ENCODE measurements around the gene CCDC40. TPM values are rescaled to one million over a fixed set of nuclear protein-coding genes. Genes with fewer than 3 reads are reported as not detected.

CCDC40 gene
- total and polyA plus RNA-seq, 3 experiments from 2014 or later = 3.6 to 4.3 TPM; not detected in 1

GRCh38 chr17:80112471-80113032 is 76.1 kb downstream of the CCDC40 start:
- H3K27ac ChIP-seq (ENCODE audit: low read depth, low read length) = no peak overlapping the region
- ChIA-PET CTCF (no interaction called here), POLR2A (no interaction called here)
- H3K27ac Mint-ChIP-seq = no peak overlapping the region
- peaks cover 0 to 3% (median 0%) of the 10 kb centered on the region in 5 donors for H3K9me3 Mint-ChIP-seq
- no peak overlapping the region for H3K4me3 Mint-ChIP-seq
- H3K4me1 ChIP-seq (ENCODE audit: insufficient read depth, low read length) = no peaks in the 10 kb centered on the region
- no peaks in the 10 kb centered on the region for H3K36me3 ChIP-seq (ENCODE audit: insufficient read depth, low read length)
- H3K4me1 Mint-ChIP-seq = peaks cover 0 to 8% (median 0%) of the 10 kb centered on the region in 3 donors
- no peaks in the 10 kb centered on the region for H3K27me3 Mint-ChIP-seq
- H3K27me3 ChIP-seq (ENCODE audit: insufficient read depth, low read length, poor library complexity, severe bottlenecking) = no peaks in the 10 kb centered on the region
- H3K4me3 ChIP-seq (ENCODE audit: low read length) = no peak overlapping the region
- peaks cover 0 to 5% (median 0%) of the 10 kb centered on the region in 3 donors for H3K36me3 Mint-ChIP-seq
- H3K9me3 ChIP-seq (ENCODE audit: low read length) = no peaks in the 10 kb centered on the region
- DNase-seq = no peak

DNA sequence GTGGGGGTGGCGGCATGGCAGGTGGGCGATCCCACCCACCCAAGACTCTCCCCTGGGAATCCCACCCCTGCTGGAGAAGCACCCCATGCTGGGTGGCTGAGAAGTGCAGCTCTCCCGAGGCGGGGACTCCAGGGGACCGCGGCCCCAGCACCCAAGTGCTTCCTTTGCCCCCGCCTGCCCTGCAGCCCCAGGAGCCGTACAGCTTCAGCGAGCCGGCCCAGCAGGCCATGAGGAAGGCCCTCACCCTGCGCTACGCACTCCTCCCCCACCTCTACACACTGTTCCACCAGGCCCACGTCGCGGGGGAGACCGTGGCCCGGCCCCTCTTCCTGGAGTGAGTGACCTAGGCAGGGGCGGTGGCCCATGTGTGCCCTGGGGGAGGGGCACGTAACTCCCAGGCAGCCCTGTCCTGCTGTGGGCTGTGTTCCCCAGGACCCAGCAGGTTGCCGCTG is 76.6 kb downstream of the CCDC40 start:
- Mint-ChIP-seq H3K9me3 (peaks cover 0 to 3% (median 0%) of the 10 kb centered on the region in 5 donors), H3K27me3 (no peaks in the 10 kb centered on the region), H3K4me1 (peaks cover 0 to 8% (median 0%) of the 10 kb centered on the region in 3 donors), H3K36me3 (peaks cover 0 to 4% (median 0%) of the 10 kb centered on the region in 3 donors), H3K27ac (no peak overlapping the region), H3K4me3 (no peak overlapping the region)
- Histone ChIP-seq H3K36me3 (ENCODE audit: insufficient read depth, low read length) (no peaks in the 10 kb centered on the region), H3K27ac (ENCODE audit: low read depth, low read length) (no peak overlapping the region), H3K9me3 (ENCODE audit: low read length) (no peaks in the 10 kb centered on the region), H3K4me1 (ENCODE audit: insufficient read depth, low read length) (no peaks in the 10 kb centered on the region), H3K27me3 (ENCODE audit: insufficient read depth, low read length, poor library complexity, severe bottlenecking) (no peaks in the 10 kb centered on the region), H3K4me3 (ENCODE audit: low read length) (no peak overlapping the region)
- no peak for DNase-seq
- ChIA-PET POLR2A (no interaction called here), CTCF (no interaction called here)

DNA sequence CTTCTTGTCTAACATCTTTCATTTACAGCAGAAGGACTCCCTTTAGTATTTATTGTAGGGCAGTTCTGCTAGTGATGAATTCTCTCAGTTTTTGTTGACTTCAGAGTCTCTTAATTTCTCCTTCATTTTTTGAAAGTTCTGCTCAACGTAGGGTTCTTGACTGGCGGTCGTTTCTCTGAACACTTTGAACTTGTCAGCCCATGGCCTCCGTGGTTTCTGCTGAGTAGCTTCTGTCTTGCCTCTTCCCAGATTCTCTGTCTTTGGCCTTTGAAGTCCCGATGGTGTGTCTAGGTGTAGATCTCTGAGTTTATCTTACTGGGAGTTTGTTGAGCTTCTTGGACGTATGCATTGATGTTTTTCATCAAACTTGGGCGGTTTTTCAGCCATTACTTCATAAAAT is 78.3 kb downstream of the CCDC40 start:
- H3K4me3 Mint-ChIP-seq = no peak overlapping the region
- no peaks in the 10 kb centered on the region for H3K27me3 Mint-ChIP-seq
- H3K36me3 Mint-ChIP-seq = no peaks in the 10 kb centered on the region
- Histone ChIP-seq H3K4me1 (ENCODE audit: insufficient read depth, low read length) (no peaks in the 10 kb centered on the region), H3K27ac (ENCODE audit: low read depth, low read length) (no peak overlapping the region), H3K4me3 (ENCODE audit: low read length) (no peak overlapping the region), H3K36me3 (ENCODE audit: insufficient read depth, low read length) (no peaks in the 10 kb centered on the region), H3K9me3 (ENCODE audit: low read length) (no peaks in the 10 kb centered on the region), H3K27me3 (ENCODE audit: insufficient read depth, low read length, poor library complexity, severe bottlenecking) (no peaks in the 10 kb centered on the region)
- POLR2A ChIA-PET = no interaction called here
- H3K27ac Mint-ChIP-seq = peak overlapping the region in 1 of 8 donors; percentile 3
- no peak for DNase-seq
- H3K9me3 Mint-ChIP-seq = peaks cover 0 to 3% (median 0%) of the 10 kb centered on the region in 5 donors
- H3K4me1 Mint-ChIP-seq = peaks cover 0 to 8% (median 0%) of the 10 kb centered on the region in 3 donors
- CTCF ChIA-PET = interaction anchor here (1.0 kb wide), 2 partner anchors 10 to 13 kb away, joined by 3 read pairs; partner anchors contain the start of gene GAA

DNA sequence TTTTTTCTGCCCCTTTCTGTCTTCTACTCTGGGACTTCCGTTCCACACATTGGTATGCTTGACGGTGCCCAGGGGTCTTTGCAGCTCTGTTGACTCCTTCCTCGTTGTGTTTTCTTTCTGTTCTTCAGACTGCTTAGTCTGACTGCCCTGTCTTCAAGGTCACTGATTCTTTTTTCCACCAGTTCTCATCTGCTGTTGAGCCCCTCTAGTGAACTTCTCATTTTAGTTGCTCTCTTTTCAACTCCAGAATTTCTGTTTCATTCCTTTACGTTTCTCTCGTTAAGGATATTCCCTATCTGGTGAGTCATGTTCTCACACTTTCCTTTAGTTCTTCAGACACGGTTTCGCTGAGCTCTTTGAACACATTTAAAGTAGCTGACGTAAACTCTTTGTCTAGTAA is 78.7 kb downstream of the CCDC40 start:
- POLR2A ChIA-PET = no interaction called here
- CTCF ChIA-PET = interaction anchor here (0.7 to 1.0 kb wide), 3 partner anchors 10 to 33 kb away, joined by 3 read pairs; partner anchors contain the start of gene GAA
- Histone ChIP-seq H3K4me3 (ENCODE audit: low read length) (no peak overlapping the region), H3K27me3 (ENCODE audit: insufficient read depth, low read length, poor library complexity, severe bottlenecking) (no peaks in the 10 kb centered on the region), H3K9me3 (ENCODE audit: low read length) (no peaks in the 10 kb centered on the region), H3K36me3 (ENCODE audit: insufficient read depth, low read length) (no peaks in the 10 kb centered on the region), H3K27ac (ENCODE audit: low read depth, low read length) (no peak overlapping the region), H3K4me1 (ENCODE audit: insufficient read depth, low read length) (no peaks in the 10 kb centered on the region)
- no peaks in the 10 kb centered on the region for H3K36me3 Mint-ChIP-seq
- no peak overlapping the region for H3K4me3 Mint-ChIP-seq
- H3K27ac Mint-ChIP-seq = peak overlapping the region in 3 of 8 donors; percentile 3 to 13 (median 13)
- peaks cover 0 to 3% (median 0%) of the 10 kb centered on the region in 5 donors for H3K9me3 Mint-ChIP-seq
- H3K27me3 Mint-ChIP-seq = no peaks in the 10 kb centered on the region
- DNase-seq = no peak
- H3K4me1 Mint-ChIP-seq = peaks cover 0 to 8% (median 0%) of the 10 kb centered on the region in 3 donors

- Histone ChIP-seq H3K4me1 (ENCODE audit: insufficient read depth, low read length) (no peaks in the 10 kb centered on the region), H3K36me3 (ENCODE audit: insufficient read depth, low read length) (no peaks in the 10 kb centered on the region), H3K4me3 (ENCODE audit: low read length) (no peak overlapping the region), H3K27ac (ENCODE audit: low read depth, low read length) (no peak overlapping the region), H3K9me3 (ENCODE audit: low read length) (no peaks in the 10 kb centered on the region), H3K27me3 (ENCODE audit: insufficient read depth, low read length, poor library complexity, severe bottlenecking) (no peaks in the 10 kb centered on the region)
- H3K4me1 Mint-ChIP-seq = peaks cover 0 to 8% (median 0%) of the 10 kb centered on the region in 3 donors
- peak overlapping the region in 2 of 8 donors; percentile 24 to 63 for H3K27ac Mint-ChIP-seq
- H3K27me3 Mint-ChIP-seq = no peaks in the 10 kb centered on the region
- no peak for DNase-seq
- no peaks in the 10 kb centered on the region for H3K36me3 Mint-ChIP-seq
- POLR2A ChIA-PET = no interaction called here
- H3K9me3 Mint-ChIP-seq = peaks cover 0 to 3% (median 0%) of the 10 kb centered on the region in 5 donors
- no peak overlapping the region for H3K4me3 Mint-ChIP-seq
- CTCF ChIA-PET = no interaction called here
These were observed 80.0 kb downstream of the CCDC40 start for GRCh38 chr17:80116276-80116920.

GRCh38 chr17:80116921-80117380 is 80.5 kb downstream of the CCDC40 start:
- Histone ChIP-seq H3K9me3 (ENCODE audit: low read length) (no peaks in the 10 kb centered on the region), H3K4me1 (ENCODE audit: insufficient read depth, low read length) (no peaks in the 10 kb centered on the region), H3K27ac (ENCODE audit: low read depth, low read length) (no peak overlapping the region), H3K27me3 (ENCODE audit: insufficient read depth, low read length, poor library complexity, severe bottlenecking) (no peaks in the 10 kb centered on the region), H3K36me3 (ENCODE audit: insufficient read depth, low read length) (no peaks in the 10 kb centered on the region), H3K4me3 (ENCODE audit: low read length) (no peak overlapping the region)
- H3K4me1 Mint-ChIP-seq = peaks cover 0 to 8% (median 0%) of the 10 kb centered on the region in 3 donors
- no peaks in the 10 kb centered on the region for H3K27me3 Mint-ChIP-seq
- ChIA-PET POLR2A (no interaction called here), CTCF (no interaction called here)
- H3K36me3 Mint-ChIP-seq = no peaks in the 10 kb centered on the region
- no peak for DNase-seq
- peak overlapping the region in 1 of 8 donors; percentile 63 for H3K27ac Mint-ChIP-seq
- peaks cover 0 to 3% (median 0%) of the 10 kb centered on the region in 5 donors for H3K9me3 Mint-ChIP-seq
- H3K4me3 Mint-ChIP-seq = no peak overlapping the region

DNA sequence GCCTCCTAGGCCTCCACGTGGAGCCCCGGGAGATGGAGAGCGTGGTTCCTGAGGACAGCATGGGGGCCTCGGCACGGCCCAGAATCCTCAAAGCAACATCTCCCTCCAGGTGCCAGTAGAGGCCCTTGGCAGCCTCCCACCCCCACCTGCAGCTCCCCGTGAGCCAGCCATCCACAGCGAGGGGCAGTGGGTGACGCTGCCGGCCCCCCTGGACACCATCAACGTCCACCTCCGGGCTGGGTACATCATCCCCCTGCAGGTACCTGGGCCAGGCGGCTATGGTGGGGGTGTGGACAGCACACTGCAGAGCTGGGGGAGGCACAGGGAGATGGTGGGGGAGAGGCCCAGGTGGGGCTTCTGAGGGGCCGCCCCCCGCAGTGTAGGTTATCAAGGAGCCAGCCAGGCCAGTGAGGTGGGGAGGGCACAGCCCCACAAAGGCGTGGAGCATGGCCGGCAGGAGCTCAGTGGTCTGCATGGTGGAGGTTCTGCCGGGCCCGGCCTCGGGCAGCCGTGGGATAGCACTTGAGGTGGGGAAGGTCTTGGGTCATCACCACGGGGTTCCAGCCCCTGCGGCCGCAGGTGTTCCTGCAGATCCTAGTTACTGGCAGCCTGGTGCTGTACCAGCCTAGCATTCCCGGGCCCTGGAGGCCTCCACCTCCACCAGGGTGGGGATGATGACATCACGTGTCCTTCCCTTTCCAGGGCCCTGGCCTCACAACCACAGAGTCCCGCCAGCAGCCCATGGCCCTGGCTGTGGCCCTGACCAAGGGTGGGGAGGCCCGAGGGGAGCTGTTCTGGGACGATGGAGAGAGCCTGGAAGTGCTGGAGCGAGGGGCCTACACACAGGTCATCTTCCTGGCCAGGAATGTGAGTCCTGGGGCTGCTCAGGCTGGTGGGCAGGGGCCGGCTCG is 81.3 kb downstream of the CCDC40 start:
- peaks cover 0 to 8% (median 0%) of the 10 kb centered on the region in 3 donors for H3K4me1 Mint-ChIP-seq
- Histone ChIP-seq H3K36me3 (ENCODE audit: insufficient read depth, low read length) (no peaks in the 10 kb centered on the region), H3K4me3 (ENCODE audit: low read length) (no peak overlapping the region), H3K4me1 (ENCODE audit: insufficient read depth, low read length) (no peaks in the 10 kb centered on the region), H3K9me3 (ENCODE audit: low read length) (no peaks in the 10 kb centered on the region), H3K27ac (ENCODE audit: low read depth, low read length) (no peak overlapping the region), H3K27me3 (ENCODE audit: insufficient read depth, low read length, poor library complexity, severe bottlenecking) (no peaks in the 10 kb centered on the region)
- ChIA-PET POLR2A (no interaction called here), CTCF (no interaction called here)
- no peaks in the 10 kb centered on the region for H3K27me3 Mint-ChIP-seq
- no peaks in the 10 kb centered on the region for H3K36me3 Mint-ChIP-seq
- H3K4me3 Mint-ChIP-seq = no peak overlapping the region
- H3K27ac Mint-ChIP-seq = no peak overlapping the region
- peaks cover 0 to 3% (median 0%) of the 10 kb centered on the region in 5 donors for H3K9me3 Mint-ChIP-seq
- DNase-seq = no peak

Data from CD8-positive, alpha-beta memory T cell (primary cell).